NCI-H2171 treated with DMSO at 0.1 percent for 48 hours (cell line): ENCODE data around the gene RSPH10B.
A peak's percentile ranks its signal among the peaks of the same experiment; 100 is the strongest.
"Not testable (repeated sequence)": the region's sequence is repeated elsewhere in the genome, so short reads cannot be mapped to it uniquely, and the experiment has no call there.

Source experiments
- DNase-seq: peaks from one replicate; lab custom pipeline; 2025; lab: John Stamatoyannopoulos, UW

Gene RSPH10B

GRCh38 chr7:5926263-5926870, 44.1 kb downstream of the RSPH10B start:
- DNase-seq: not testable (repeated sequence)

DNA sequence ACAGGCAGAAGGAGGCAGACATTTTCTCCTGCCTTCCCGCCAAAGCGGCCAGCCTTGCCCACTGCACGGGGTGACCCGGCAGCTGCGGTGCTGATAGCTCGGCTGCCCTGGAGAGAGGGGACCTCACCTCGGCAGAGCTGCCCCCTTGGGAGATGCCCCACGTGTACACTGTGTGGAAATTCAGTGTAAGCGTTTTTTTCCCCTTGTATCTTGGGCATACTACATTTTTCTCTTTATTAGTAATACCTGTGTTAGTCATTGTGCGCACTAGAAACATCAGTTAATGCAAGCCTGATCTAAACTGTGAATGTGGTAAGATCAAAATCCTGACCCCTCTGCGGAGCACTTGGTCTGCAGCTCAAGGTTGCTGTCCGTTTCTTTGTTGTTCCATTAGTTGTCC, 45.9 kb downstream of the RSPH10B start:
- DNase-seq: not testable (repeated sequence)

DNA sequence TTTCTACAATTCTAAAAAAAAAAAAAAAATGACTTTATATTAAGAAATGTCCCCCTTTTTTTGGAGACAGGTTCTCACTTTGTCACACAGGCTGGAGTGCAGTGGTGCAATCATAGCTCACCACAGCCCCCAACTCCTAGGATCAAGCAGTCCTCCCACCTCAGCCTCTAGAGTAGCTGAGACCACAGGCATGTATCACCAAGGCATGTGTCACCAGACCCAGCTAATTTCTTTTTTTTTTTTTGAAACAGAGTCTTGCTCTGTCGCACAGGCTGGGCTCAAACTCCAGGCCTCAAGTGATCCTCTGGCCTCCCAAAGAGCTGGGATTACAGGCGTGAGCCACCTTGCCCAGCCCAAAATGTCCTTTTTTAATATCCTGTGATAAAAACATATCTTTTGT, 46.3 kb downstream of the RSPH10B start:
- DNase-seq: not testable (repeated sequence)

- DNase-seq: not testable (repeated sequence)
Measured at GRCh38 chr7:5916529-5916928, 54.0 kb downstream of the RSPH10B start.

GRCh38 chr7:5908835-5909234, 61.7 kb downstream of the RSPH10B start:
- not testable (repeated sequence) for DNase-seq

DNA sequence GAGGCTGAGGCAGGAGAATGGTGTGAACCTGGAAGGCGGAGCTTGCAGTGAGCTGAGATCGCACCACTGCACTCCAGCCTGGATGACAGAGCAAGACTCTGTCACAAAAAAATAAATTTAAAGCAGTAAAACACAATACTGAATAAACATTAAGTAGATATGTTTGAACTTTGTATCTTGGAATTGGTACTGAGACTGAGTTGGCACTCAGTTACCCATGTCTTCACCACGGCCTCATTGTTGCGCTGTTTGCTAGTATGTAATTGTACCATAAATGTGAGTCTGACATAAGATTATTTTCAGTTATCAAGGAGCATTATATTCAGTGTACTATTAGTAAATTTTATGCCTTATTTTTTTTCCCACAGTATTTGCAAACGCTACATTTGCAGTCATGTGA, 65.8 kb downstream of the RSPH10B start:
- not testable (repeated sequence) for DNase-seq

DNA sequence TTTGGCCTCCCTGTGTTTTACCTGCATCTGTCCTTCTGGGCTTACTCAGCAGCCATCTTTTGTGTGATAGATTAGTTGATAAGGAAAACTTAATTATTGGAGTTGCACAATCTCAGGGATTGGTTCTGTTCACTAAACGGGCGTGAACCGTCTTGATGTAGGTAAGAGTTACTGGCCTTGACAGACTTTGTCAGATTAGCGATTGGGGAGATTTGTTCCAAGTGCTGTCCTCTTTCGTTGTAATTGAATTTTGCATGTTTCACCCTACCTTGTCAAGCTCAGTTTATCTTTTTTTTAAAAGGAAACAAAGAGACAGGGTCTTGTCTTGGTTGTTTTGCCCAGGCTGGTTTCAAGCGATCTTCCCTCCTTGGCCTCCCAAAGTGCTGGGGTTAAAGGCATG, 67.5 kb downstream of the RSPH10B start:
- DNase-seq: not testable (repeated sequence)

GRCh38 chr7:5898480-5899224, 71.8 kb downstream of the RSPH10B start, which contains the start of gene CCZ1:
Gene CCZ1 (plus strand): TSS chr7:5898733. CDS start chr7:5898800, 67 bp downstream.
- DNase-seq: peak; percentile 53

GRCh38 chr7:5897369-5897919, 73.0 kb downstream of the RSPH10B start:
- peak; percentile 69 for DNase-seq

- DNase-seq: no peak
Measured at GRCh38 chr7:5892498-5892897, 78.0 kb downstream of the RSPH10B start.

DNA sequence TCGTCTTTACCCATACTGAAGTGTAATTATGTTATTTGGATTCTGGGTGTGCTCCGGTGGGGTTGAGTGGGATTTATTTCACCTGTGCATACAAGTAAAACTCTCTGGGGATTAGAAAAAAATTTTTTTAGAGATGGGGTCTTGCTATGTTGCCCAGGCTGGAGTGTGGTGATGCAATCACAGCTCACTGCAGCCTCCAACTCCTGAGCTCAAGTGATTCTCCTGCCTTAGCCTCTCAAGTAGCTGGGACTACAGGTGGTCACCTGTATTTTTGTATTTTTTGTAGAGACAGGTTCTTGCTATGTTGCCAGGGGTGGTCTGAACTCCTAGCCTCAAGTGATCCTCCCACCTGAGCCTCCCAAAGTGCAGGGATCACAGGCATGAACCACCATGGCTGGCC, 80.2 kb downstream of the RSPH10B start:
- DNase-seq: peak; percentile 55

- peak; percentile 57 for DNase-seq
Measured at GRCh38 chr7:5888021-5888420, 82.5 kb downstream of the RSPH10B start.

DNA sequence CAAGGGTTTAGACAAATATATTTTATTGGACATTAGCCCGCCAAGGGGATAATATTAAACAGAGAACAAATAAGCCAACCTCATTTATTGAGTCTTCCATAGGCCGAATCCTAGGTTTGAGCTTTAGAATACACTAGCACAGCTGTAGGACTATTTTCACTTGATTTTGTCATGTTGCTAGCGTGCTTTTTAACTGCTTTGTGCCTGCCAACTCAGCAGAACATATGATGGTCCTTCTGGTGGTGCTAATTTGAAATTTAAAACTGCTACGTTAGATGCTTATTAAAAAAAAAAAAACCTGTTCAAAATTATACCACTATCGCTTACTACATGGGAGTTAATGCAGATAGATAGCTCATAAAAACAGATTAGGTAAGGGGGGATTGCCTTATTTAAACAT, 86.1 kb downstream of the RSPH10B start:
- peak; percentile 54 for DNase-seq

GRCh38 chr7:5880106-5880505, 90.4 kb downstream of the RSPH10B start:
- DNase-seq: not testable (repeated sequence)

GRCh38 chr7:5879591-5879990, 90.9 kb downstream of the RSPH10B start:
- DNase-seq: peak; percentile 73
